ENCODE data around the gene PRLH.

Gene PRLH

GRCh38 chr2:237525559-237526157 lies 40.7 kb upstream of the PRLH start:
- no peak for DNase-seq (ENCODE audit: low spot score)
- CTCF ChIA-PET, result interaction anchor here (0.6 to 1.2 kb wide), 2 partner anchors 46 to 104 kb away, joined by 3 read pairs; no protein-coding TSS in a partner anchor
- H3K27ac ChIP-seq, result no peak overlapping the region
- TF ChIP-seq CTCF (conservative IDR thresholded peaks at IDR 0.05; ENCODE audit: low read depth), result no peak
- POLR2A ChIA-PET (ENCODE audit: low non-redundant PET), result no interaction called here

- DNase-seq (ENCODE audit: low spot score), result no peak
- H3K27ac ChIP-seq, result no peak overlapping the region
- CTCF ChIA-PET, result interaction anchor here (0.6 to 0.8 kb wide), 2 partner anchors 14 to 1673 kb away, joined by 3 to 4 read pairs; no protein-coding TSS in a partner anchor
- no peak for TF ChIP-seq CTCF (conservative IDR thresholded peaks at IDR 0.05; ENCODE audit: low read depth)
- POLR2A ChIA-PET (ENCODE audit: low non-redundant PET), result no interaction called here
These were observed 39.1 kb upstream of the PRLH start for GRCh38 chr2:237527233-237527632.

- DNase-seq (ENCODE audit: low spot score), result no peak
- POLR2A ChIA-PET (ENCODE audit: low non-redundant PET), result no interaction called here
- no peak for TF ChIP-seq CTCF (conservative IDR thresholded peaks at IDR 0.05; ENCODE audit: low read depth)
- H3K27ac ChIP-seq, result no peak overlapping the region
- CTCF ChIA-PET, result interaction anchor here (0.6 to 0.8 kb wide), 2 partner anchors 15 to 1673 kb away, joined by 3 to 4 read pairs; no protein-coding TSS in a partner anchor
These were observed 38.6 kb upstream of the PRLH start for GRCh38 chr2:237527766-237528165.

- ChIA-PET POLR2A (ENCODE audit: low non-redundant PET) (no interaction called here), CTCF (no interaction called here)
- no peak for DNase-seq (ENCODE audit: low spot score)
- H3K27ac ChIP-seq, result no peak overlapping the region
- TF ChIP-seq CTCF (conservative IDR thresholded peaks at IDR 0.05; ENCODE audit: low read depth), result no peak
These were observed 36.6 kb upstream of the PRLH start for GRCh38 chr2:237529452-237530402.

GRCh38 chr2:237530472-237531433 lies 35.6 kb upstream of the PRLH start:
- ChIA-PET POLR2A (ENCODE audit: low non-redundant PET) (no interaction called here), CTCF (interaction anchor here (1.4 kb wide), 1 partner anchor 41 kb away, joined by 5 read pairs; no protein-coding TSS in a partner anchor)
- no peak for DNase-seq (ENCODE audit: low spot score)
- no peak overlapping the region; the same call in 1 of the 2 replicates for H3K27ac ChIP-seq
- TF ChIP-seq CTCF (conservative IDR thresholded peaks at IDR 0.05; ENCODE audit: low read depth), result no peak
